Parathyroid adenoma (tissue), 2 donors: ENCODE measurements around the gene STXBP1.

Experiments used
- H2AFZ ChIP-seq: fragments of 300-600 bp; sonication (generic); one replicate; pipeline ENCODE4 v1.7.0; 2017; ENCODE audit warnings: antibody characterized with exemption, mild to moderate bottlenecking
- H3K27ac ChIP-seq: fragments of 300-600 bp; sonication (generic); one replicate; pipeline ENCODE4 v1.7.0; 2017
- H3K27me3 ChIP-seq: fragments of 300-600 bp; sonication (generic); one replicate; pipeline ENCODE4 v1.7.0; 2017; ENCODE audit warnings: low read length; ENCODE audit not compliant: control insufficient read depth, insufficient read depth
- H3K36me3 ChIP-seq: fragments of 300-600 bp; sonication (generic); one replicate; pipeline ENCODE4 v1.7.0; 2017; ENCODE audit warnings: low read length; ENCODE audit not compliant: control insufficient read depth, insufficient read depth
- H3K4me1 ChIP-seq: fragments of 300-600 bp; sonication (generic); one replicate; pipeline ENCODE4 v1.7.0; 2017; ENCODE audit warnings: control low read depth
- H3K4me2 ChIP-seq: fragments of 300-600 bp; sonication (generic); one replicate; pipeline ENCODE4 v1.7.0; 2017; ENCODE audit warnings: low read length
- H3K4me3 ChIP-seq: fragments of 300-600 bp; sonication (generic); one replicate; pipeline ENCODE4 v1.7.0; 2017; ENCODE audit warnings: low read depth, low read length
- H3K79me2 ChIP-seq: fragments of 300-600 bp; sonication (generic); one replicate; pipeline ENCODE4 v1.7.0; 2017; ENCODE audit warnings: control low read depth
- H3K9ac ChIP-seq: fragments of 300-600 bp; sonication (generic); one replicate; pipeline ENCODE4 v1.7.0; 2017; ENCODE audit warnings: mild to moderate bottlenecking
- H3K9me3 ChIP-seq: fragments of 300-600 bp; sonication (generic); one replicate; pipeline ENCODE4 v1.7.0; 2017; ENCODE audit warnings: low read length; ENCODE audit not compliant: control insufficient read depth
- TF ChIP-seq, protein P1 (sequence below): fragments of 300-600 bp; sonication (generic); IDR thresholded peaks from one replicate; pipeline ENCODE4 v1.7.0; 2017; ENCODE audit warnings: antibody characterized with exemption, mild to moderate bottlenecking
- donor health status: primary hyperparathyroidism.

STXBP1 gene

DNA sequence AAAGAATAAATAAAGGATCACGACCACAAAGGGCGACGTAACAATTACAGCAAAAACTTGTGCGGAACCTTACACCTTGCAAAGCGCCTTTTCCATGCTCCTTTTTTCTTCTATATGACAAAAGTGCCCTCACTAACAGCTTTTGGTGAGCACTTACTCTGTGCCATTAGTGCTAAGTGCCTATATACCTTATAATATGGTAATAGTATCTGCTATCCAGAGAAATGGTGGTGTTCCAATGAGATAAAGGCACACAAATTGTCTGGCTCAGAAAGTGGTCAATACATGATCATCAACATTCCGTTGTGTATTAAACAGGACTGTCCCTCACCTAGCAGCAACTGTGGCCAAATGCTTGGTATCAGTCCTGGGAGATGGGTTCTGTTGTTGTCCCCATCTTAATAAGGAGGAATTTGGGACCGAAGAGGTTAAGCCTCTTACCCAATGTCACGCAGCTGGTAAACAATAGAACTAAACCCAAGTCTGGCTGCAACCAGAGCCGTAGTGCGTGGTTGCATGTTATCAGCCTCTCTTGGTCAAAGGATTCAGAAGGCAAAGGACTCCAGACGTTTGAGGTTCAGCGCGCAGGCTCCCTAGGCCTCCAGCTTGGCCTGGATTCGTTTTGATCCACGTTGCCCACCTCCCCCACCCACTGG lies 123.6 kb downstream of the STXBP1 start:
- peak overlapping the region; percentile 32 for H3K4me2 ChIP-seq
- no peaks in the 10 kb centered on the region for H3K27me3 ChIP-seq
- no peaks in the 10 kb centered on the region for H3K36me3 ChIP-seq
- H3K27ac ChIP-seq = peak overlapping the region; percentile 56
- no peaks in the 10 kb centered on the region for H3K79me2 ChIP-seq
- H3K9me3 ChIP-seq = no peaks in the 10 kb centered on the region
- H3K4me3 ChIP-seq = no peak overlapping the region
- TF ChIP-seq, protein P1, sequence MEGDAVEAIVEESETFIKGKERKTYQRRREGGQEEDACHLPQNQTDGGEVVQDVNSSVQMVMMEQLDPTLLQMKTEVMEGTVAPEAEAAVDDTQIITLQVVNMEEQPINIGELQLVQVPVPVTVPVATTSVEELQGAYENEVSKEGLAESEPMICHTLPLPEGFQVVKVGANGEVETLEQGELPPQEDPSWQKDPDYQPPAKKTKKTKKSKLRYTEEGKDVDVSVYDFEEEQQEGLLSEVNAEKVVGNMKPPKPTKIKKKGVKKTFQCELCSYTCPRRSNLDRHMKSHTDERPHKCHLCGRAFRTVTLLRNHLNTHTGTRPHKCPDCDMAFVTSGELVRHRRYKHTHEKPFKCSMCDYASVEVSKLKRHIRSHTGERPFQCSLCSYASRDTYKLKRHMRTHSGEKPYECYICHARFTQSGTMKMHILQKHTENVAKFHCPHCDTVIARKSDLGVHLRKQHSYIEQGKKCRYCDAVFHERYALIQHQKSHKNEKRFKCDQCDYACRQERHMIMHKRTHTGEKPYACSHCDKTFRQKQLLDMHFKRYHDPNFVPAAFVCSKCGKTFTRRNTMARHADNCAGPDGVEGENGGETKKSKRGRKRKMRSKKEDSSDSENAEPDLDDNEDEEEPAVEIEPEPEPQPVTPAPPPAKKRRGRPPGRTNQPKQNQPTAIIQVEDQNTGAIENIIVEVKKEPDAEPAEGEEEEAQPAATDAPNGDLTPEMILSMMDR = no peak
- H3K9ac ChIP-seq = no peak overlapping the region
- H3K4me1 ChIP-seq = no peaks in the 10 kb centered on the region
- H2AFZ ChIP-seq = no peak overlapping the region

DNA sequence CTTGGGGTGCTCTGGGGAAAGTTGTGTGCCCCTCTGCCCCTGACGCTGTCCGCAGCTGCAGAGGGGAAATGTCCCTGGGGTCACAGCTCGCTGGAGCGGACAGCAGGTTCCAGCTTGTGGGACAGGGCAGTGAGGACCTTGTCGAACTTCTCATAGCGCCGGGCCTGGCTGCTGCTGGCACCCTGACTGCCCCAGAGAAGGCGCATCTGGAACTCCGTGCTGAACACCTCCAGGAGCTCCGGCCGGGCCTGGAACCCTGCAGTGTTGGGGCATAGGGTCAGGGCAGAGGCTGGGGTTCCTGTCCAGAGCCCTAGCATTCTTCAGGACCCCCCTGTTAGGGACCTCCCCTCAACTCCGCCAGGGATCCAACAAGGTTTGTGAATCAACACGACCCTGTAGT lies 126.6 kb downstream of the STXBP1 start:
- Histone ChIP-seq H3K9ac (no peak overlapping the region), H3K27me3 (no peaks in the 10 kb centered on the region), H2AFZ (no peak overlapping the region), H3K9me3 (no peaks in the 10 kb centered on the region), H3K79me2 (no peaks in the 10 kb centered on the region), H3K4me3 (no peak overlapping the region), H3K27ac (no peak overlapping the region), H3K4me2 (no peak overlapping the region), H3K36me3 (no peaks in the 10 kb centered on the region), H3K4me1 (no peaks in the 10 kb centered on the region)
- TF ChIP-seq, protein P1 = no peak

DNA sequence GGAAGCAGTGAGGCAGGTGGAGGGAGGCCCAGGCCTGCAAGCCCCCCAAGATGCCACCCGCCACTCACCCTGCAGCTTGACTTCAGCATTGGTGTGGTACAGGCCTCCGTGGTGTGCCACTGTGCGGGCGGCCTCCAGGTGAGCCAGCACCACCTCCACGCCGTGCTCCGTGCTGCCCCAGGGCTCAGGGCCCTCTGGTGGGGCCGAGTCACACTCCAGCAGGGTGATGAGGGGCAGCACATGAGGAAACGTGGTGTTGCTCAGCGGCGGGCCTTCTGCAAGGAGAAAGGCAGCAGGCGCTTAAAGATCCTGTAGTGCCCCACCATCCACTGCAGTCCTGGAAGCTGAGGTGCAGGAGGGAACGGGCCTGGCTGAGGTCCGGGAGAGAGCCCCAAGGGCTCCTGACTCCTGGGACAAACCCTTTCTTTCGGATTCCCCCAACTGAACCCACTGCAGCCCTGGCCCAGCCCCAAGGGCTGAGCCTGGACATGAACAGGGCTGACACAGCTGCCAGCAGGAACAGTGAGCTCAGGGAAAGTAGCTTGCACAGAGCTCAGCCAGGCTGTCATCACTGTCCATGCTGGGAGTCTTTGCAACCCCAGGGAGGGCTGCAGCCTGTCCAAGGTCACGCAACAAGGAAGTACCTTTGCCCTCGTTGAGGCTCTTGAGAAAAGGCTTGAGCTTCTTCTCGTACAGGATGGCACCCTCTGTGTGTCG lies 127.7 kb downstream of the STXBP1 start:
- Histone ChIP-seq H3K9ac (no peak overlapping the region), H3K27ac (no peak overlapping the region), H3K79me2 (no peaks in the 10 kb centered on the region), H3K27me3 (no peaks in the 10 kb centered on the region), H3K36me3 (no peaks in the 10 kb centered on the region), H3K4me2 (no peak overlapping the region), H2AFZ (no peak overlapping the region), H3K4me1 (no peaks in the 10 kb centered on the region), H3K4me3 (no peak overlapping the region), H3K9me3 (no peaks in the 10 kb centered on the region)
- TF ChIP-seq, protein P1 = no peak

DNA sequence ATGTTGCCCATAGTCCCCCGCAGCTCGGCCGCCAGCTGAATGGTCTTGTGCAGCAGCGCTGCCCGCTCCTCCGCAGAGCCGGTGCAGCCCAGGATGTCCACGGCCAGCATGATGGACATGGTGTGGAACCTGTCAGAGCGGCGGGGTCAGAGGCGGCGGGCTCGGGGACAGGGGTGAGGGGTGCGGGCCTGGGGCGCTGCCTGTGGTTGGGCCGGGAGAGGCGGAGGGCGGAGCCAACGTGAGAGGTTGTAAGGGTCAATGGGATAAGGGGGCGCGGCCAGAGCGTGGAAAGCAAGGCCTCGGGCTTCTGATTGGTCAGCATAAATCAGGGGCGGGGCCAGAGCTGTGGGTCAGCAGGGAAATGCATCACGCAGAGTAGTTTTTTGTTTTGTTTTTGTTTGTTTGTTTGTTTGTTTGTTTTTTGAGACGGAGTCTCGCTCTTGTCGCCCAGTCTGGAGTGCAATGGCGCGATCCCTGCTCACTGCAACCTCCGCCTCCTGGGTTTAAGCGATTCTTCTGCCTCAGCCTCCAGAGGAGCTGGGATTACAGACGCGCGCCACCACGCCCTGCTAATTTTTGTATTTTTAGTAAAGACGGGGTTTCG lies 129.9 kb downstream of the STXBP1 start:
- Histone ChIP-seq H3K27me3 (no peaks in the 10 kb centered on the region), H2AFZ (no peak overlapping the region), H3K9ac (no peak overlapping the region), H3K4me2 (peak overlapping the region; percentile 45), H3K36me3 (no peaks in the 10 kb centered on the region), H3K27ac (no peak overlapping the region), H3K4me3 (peak overlapping the region; percentile 6), H3K4me1 (no peaks in the 10 kb centered on the region), H3K79me2 (no peaks in the 10 kb centered on the region), H3K9me3 (no peaks in the 10 kb centered on the region)
- TF ChIP-seq, protein P1 = no peak
